Naive thymus-derived CD4-positive, alpha-beta T cell (primary cell): ENCODE results near the gene MAGOH. TPM values are rescaled to one million over a fixed set of nuclear protein-coding genes. Genes with fewer than 3 reads are reported as not detected.
"Not testable (repeated sequence)": the region's sequence is repeated elsewhere in the genome, so short reads cannot be mapped to it uniquely, and the experiment has no call there.

Experiments
- ATAC-seq: fragments of 150-1000 bp; cut with Tn5 transposase; 2 replicates; pipeline ENCODE4 v1.10.0; 2021; ENCODE audit warnings: mild to moderate bottlenecking, moderate library complexity
- CTCF ChIA-PET: fragments of 350-600 bp; sonication (Branson Sonifier 250); formaldehyde crosslinking; loops from one replicate; lab custom pipeline; 2021; ENCODE audit warnings: antibody characterized with exemption; lab: Charles Lee
- POLR2A ChIA-PET: fragments of 350-600 bp; sonication (Branson Sonifier 250); formaldehyde crosslinking; loops from one replicate; lab custom pipeline; 2021; ENCODE audit warnings: antibody characterized with exemption, inconsistent platforms; lab: Charles Lee
- DNase-seq, 9 donors: peaks; one replicate each; pipeline versions ENCODE4 v3.0.0 to v3.0.0-alpha.2; 2020 to 2022; ENCODE audit warnings: mixed read lengths in 1 of 9
- H3K27ac ChIP-seq: one replicate; pipeline ENCODE4 v1.7.0; 2013; ENCODE audit warnings: mild to moderate bottlenecking, low read depth, low read length, moderate library complexity
- H3K27me3 ChIP-seq, 2 donors: one replicate each; pipeline ENCODE4 v1.7.0; 2013; ENCODE audit warnings: low read length in 2 of 2, mild to moderate bottlenecking in 2 of 2, moderate library complexity in 2 of 2; ENCODE audit not compliant: control insufficient read depth in 2 of 2, insufficient read depth in 2 of 2
- H3K36me3 ChIP-seq, 3 experiments: 1 replicate in 2 of 3; 2 replicates in 1 of 3; pipeline ENCODE4 v1.7.0; 2013; ENCODE audit warnings: low read length in 3 of 3, mild to moderate bottlenecking in 3 of 3, moderate library complexity in 1 of 3; ENCODE audit not compliant: insufficient read depth in 3 of 3, control insufficient read depth in 2 of 3
- H3K4me1 ChIP-seq, 2 donors: one replicate each; pipeline ENCODE4 v1.7.0; 2013; ENCODE audit warnings: low read length in 2 of 2, mild to moderate bottlenecking in 2 of 2, moderate library complexity in 1 of 2; ENCODE audit not compliant: control insufficient read depth in 2 of 2, insufficient read depth in 2 of 2
- H3K4me3 ChIP-seq: 2 replicates; pipeline ENCODE4 v1.7.0; 2013; ENCODE audit warnings: mild to moderate bottlenecking, low read length
- H3K9me3 ChIP-seq, 3 experiments: 1 replicate in 2 of 3; 2 replicates in 1 of 3; pipeline ENCODE4 v1.7.0; 2013; ENCODE audit warnings: low read length in 3 of 3; ENCODE audit not compliant: control insufficient read depth in 2 of 3
- H3K27ac Mint-ChIP-seq, 9 donors: one replicate each; pipeline ENCODE4 v1.8.0; 2020 to 2022; ENCODE audit warnings: mixed read lengths in 9 of 9, mild to moderate bottlenecking in 8 of 9, moderate library complexity in 5 of 9, inconsistent platforms in 2 of 9
- H3K27me3 Mint-ChIP-seq, 5 donors: one replicate each; pipeline ENCODE4 v1.8.0; 2021 to 2022; ENCODE audit warnings: mixed read lengths in 5 of 5, mild to moderate bottlenecking in 1 of 5
- H3K36me3 Mint-ChIP-seq, 5 donors: one replicate each; pipeline ENCODE4 v1.8.0; 2020 to 2022; ENCODE audit warnings: mixed read lengths in 5 of 5, mild to moderate bottlenecking in 3 of 5, inconsistent platforms in 1 of 5
- H3K4me1 Mint-ChIP-seq, 7 donors: one replicate each; pipeline ENCODE4 v1.8.0; 2020 to 2022; ENCODE audit warnings: mixed read lengths in 7 of 7, mild to moderate bottlenecking in 3 of 7, inconsistent platforms in 1 of 7
- H3K4me3 Mint-ChIP-seq, 10 donors: one replicate each; pipeline ENCODE4 v1.8.0; 2020 to 2022; ENCODE audit warnings: mild to moderate bottlenecking in 10 of 10, mixed read lengths in 10 of 10, moderate library complexity in 6 of 10, inconsistent platforms in 2 of 10
- H3K9me3 Mint-ChIP-seq, 11 donors: one replicate each; pipeline ENCODE4 v1.8.0; 2020 to 2022; ENCODE audit warnings: mixed read lengths in 11 of 11, mild to moderate bottlenecking in 4 of 11, inconsistent platforms in 1 of 11, moderate library complexity in 1 of 11
- intact Hi-C, 2 donors: fragments of 100-400 bp; cut with micrococcal nuclease; formaldehyde crosslinking; loops; one replicate each; pipeline ENCODE4 v1.15.1; 2023
- polyA plus RNA-seq, 2 donors: library from polyadenylated mRNA; unstranded; fragments of 300-500 nt; fragmentation: Illumina TruSeq; gene quantifications; one replicate each; pipeline ENCODE4 v1.2.3, GENCODE V29; 2021
- total RNA-seq, 6 experiments: library from RNA in 5 of 6; stranded (reverse) in 5 of 6; gene quantifications; 1 replicate in 5 of 6; 2 replicates in 1 of 6; pipeline ENCODE4 v1.2.3 and lab custom pipeline; 2021 to 2026

Gene MAGOH
- total and polyA plus RNA-seq, 7 experiments from 2014 or later: 37.7 to 108 (median 54.5) TPM

DNA sequence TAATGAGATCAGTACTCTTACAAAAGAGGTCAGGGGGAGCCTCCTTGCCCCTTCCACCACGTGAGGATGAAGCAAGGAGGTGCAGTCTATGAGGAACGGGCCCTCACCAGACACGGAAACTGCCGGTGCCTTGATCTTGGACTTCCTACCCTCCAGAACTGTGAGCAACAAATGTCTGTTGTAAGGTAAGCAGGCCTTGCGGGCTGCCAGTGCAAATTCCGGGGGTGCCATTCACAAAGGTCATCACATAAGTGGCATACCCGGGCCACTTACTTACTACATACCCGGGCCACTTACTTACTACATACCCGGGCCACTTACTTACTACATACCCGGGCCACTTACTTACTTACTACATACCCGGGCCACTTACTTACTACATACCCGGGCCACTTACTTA is 44.8 kb upstream of the MAGOH start:
- POLR2A ChIA-PET, H3K27ac Mint-ChIP-seq, H3K27me3 ChIP-seq: not testable (repeated sequence)

GRCh38 chr1:53281133-53281532 is 42.8 kb upstream of the MAGOH start:
- H3K9me3 Mint-ChIP-seq: no peaks in the 10 kb centered on the region
- H3K27ac ChIP-seq: no peak overlapping the region
- no peak overlapping the region for H3K4me3 ChIP-seq
- no peak overlapping the region for H3K4me3 Mint-ChIP-seq
- ATAC-seq (no peak), DNase-seq (no peak)
- peak overlapping the region in 3 of 9 donors; percentile 6 to 51 (median 38) for H3K27ac Mint-ChIP-seq
- H3K4me1 Mint-ChIP-seq: peaks cover 0 to 2% (median 0%) of the 10 kb centered on the region in 7 donors
- ChIA-PET POLR2A (no interaction called here), CTCF (interaction anchor here (1.3 to 6.0 kb wide), 2 partner anchors 13 to 114 kb away, joined by 3 to 88 read pairs; no protein-coding TSS in a partner anchor)
- H3K27me3 Mint-ChIP-seq: no peaks in the 10 kb centered on the region
- H3K4me1 ChIP-seq: no peaks in the 10 kb centered on the region
- intact Hi-C loops: no loop called here
- H3K36me3 ChIP-seq: peaks cover 0 to 3% (median 0%) of the 10 kb centered on the region in 3 experiments
- peaks cover 0 to 10% (median 0%) of the 10 kb centered on the region in 5 donors for H3K36me3 Mint-ChIP-seq
- H3K9me3 ChIP-seq: no peaks in the 10 kb centered on the region
- no peaks in the 10 kb centered on the region for H3K27me3 ChIP-seq

More for the DNA sequence above, 44.8 kb upstream of the MAGOH start:
- H3K4me1 ChIP-seq, H3K4me1 Mint-ChIP-seq, H3K9me3 Mint-ChIP-seq, ATAC-seq, H3K4me3 Mint-ChIP-seq, H3K36me3 ChIP-seq, intact Hi-C loops, DNase-seq, H3K27ac ChIP-seq, H3K27me3 Mint-ChIP-seq, H3K9me3 ChIP-seq, H3K4me3 ChIP-seq, CTCF ChIA-PET, H3K36me3 Mint-ChIP-seq: not testable (repeated sequence)

DNA sequence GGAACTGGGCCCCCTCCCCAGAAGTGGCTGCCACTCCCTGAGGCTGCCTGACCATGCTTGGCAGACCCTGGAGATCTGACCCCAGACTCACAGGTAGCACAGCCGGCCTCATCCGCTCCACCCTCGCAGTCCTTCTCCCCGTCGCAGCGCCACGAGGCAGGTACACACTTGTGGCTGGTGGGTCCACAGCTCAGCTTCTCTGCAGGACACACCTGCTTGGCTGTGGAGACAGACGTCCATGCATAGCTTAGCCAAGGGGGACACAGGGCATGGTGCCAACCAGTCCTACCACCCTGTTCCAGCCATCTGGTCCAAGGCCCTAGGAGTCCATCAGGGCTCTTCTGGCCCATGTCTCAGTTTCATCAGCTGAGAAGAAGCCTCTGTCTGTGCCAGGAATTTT is 42.2 kb upstream of the MAGOH start:
- Histone ChIP-seq H3K27ac (no peak overlapping the region), H3K27me3 (no peaks in the 10 kb centered on the region), H3K36me3 (peaks cover 0 to 5% (median 0%) of the 10 kb centered on the region in 3 experiments), H3K4me1 (no peaks in the 10 kb centered on the region), H3K4me3 (no peak overlapping the region), H3K9me3 (no peaks in the 10 kb centered on the region)
- H3K9me3 Mint-ChIP-seq: no peaks in the 10 kb centered on the region
- H3K36me3 Mint-ChIP-seq: peaks cover 0 to 12% (median 0%) of the 10 kb centered on the region in 5 donors
- no peaks in the 10 kb centered on the region for H3K27me3 Mint-ChIP-seq
- peak overlapping the region in 2 of 9 donors; percentile 6 to 10 for H3K27ac Mint-ChIP-seq
- H3K4me1 Mint-ChIP-seq: peaks cover 0 to 2% (median 0%) of the 10 kb centered on the region in 7 donors
- ATAC-seq (no peak), DNase-seq (no peak)
- H3K4me3 Mint-ChIP-seq: no peak overlapping the region
- intact Hi-C loops: no loop called here
- CTCF ChIA-PET: interaction anchor here (1.3 to 6.0 kb wide), 2 partner anchors 14 to 114 kb away, joined by 3 to 88 read pairs; no protein-coding TSS in a partner anchor
- POLR2A ChIA-PET: no interaction called here

DNA sequence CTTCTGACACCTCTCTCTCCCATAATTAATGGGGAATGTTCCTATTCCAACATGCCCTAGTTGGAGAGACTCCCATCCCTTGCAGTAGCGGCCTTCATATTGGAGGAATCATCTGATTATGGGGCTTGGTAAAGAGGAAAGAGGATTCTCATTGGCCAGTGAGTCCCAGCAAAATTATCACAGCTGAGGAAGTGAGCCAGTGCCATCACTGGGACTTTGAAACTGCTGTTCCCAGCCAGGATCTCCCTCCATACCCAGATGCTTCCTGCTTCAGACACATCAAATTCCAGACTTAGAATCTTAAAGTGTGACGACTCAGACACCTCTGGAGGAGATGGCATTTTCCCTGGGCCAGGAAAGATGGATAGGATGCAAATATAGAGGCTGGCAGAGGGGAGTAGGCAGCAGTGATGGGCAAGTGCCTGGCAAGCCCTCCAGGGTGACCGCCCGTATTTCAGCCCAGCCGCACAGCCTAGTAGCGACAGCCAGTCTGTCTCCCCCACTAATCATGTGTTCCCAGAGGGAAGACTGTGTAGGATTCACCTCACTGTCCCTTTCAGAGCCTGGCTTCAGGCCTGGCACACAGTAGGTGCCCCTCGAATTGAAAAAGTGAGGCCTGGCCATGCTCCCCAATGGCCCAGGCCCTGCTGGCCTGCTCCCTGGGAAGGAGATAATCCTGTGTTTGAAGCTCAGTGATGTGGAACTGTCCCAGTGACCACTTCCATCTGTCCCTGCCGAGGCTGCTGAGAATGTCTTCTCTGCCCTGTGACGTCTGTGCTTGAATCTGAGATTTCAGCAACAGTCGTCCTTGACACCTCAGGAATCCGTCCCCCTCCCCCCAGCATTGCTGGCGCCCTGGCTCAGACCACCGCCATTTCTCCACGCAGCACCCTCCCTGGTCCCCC is 41.2 kb upstream of the MAGOH start:
- Histone ChIP-seq H3K4me3 (no peak overlapping the region), H3K4me1 (no peaks in the 10 kb centered on the region), H3K27me3 (no peaks in the 10 kb centered on the region), H3K27ac (no peak overlapping the region), H3K36me3 (peaks cover 0 to 3% (median 0%) of the 10 kb centered on the region in 3 experiments), H3K9me3 (no peaks in the 10 kb centered on the region)
- Mint-ChIP-seq H3K27me3 (no peaks in the 10 kb centered on the region), H3K9me3 (no peaks in the 10 kb centered on the region), H3K36me3 (peaks cover 0 to 12% (median 0%) of the 10 kb centered on the region in 5 donors), H3K27ac (peak overlapping the region in 1 of 9 donors; percentile 13), H3K4me1 (peaks cover 0 to 2% (median 0%) of the 10 kb centered on the region in 7 donors), H3K4me3 (no peak overlapping the region)
- ATAC-seq: no peak
- DNase-seq: no peak
- CTCF ChIA-PET: interaction anchor here (0.6 to 6.0 kb wide), 6 partner anchors 15 to 124 kb away, joined by 3 to 88 read pairs (median 4); no protein-coding TSS in a partner anchor
- intact Hi-C loops: loop anchor here in 1 of 2 donors (2.0 to 5.0 kb wide), 3 partner anchors 48 to 403 kb away; partner anchors contain the start of gene LRP8
- POLR2A ChIA-PET: no interaction called here

DNA sequence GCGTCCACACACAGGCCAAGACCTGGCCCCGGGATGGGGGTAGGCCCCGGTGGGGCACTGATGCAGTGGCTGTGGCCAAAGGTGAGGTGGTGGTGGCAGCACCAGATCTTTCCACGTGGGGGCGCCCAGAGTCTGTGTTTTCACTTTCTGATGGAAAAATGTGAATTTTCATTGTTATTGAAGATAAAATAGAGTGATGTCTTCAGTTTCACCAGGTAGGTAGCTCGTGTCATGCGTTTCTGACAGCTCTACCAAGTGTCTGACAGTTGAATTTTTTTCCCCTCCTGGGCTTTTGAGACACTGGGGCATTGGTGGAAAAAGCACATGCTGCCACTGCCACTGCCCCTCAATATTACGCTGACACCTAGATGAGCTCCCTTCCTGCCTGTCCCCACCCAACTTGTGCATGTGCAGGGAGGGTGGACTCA is 40.0 kb upstream of the MAGOH start:
- Histone ChIP-seq H3K27me3 (no peaks in the 10 kb centered on the region), H3K27ac (no peak overlapping the region), H3K36me3 (peaks cover 0 to 3% (median 0%) of the 10 kb centered on the region in 3 experiments), H3K4me3 (no peak overlapping the region), H3K9me3 (no peaks in the 10 kb centered on the region), H3K4me1 (no peaks in the 10 kb centered on the region)
- no peaks in the 10 kb centered on the region for H3K9me3 Mint-ChIP-seq
- H3K36me3 Mint-ChIP-seq: peaks cover 0 to 10% (median 0%) of the 10 kb centered on the region in 5 donors
- POLR2A ChIA-PET: interaction anchor here (0.6 kb wide), 1 partner anchor 540 kb away, joined by 5 read pairs; no protein-coding TSS in a partner anchor
- no peaks in the 10 kb centered on the region for H3K27me3 Mint-ChIP-seq
- peak overlapping the region in 1 of 9 donors; percentile 71 for H3K27ac Mint-ChIP-seq
- DNase-seq (peak; percentile 31 to 74 (median 62)), ATAC-seq (peak; percentile 76)
- H3K4me1 Mint-ChIP-seq: peaks cover 0 to 2% (median 0%) of the 10 kb centered on the region in 7 donors
- intact Hi-C loops: loop anchor here (1.0 to 5.0 kb wide), 7 partner anchors 48 to 476 kb away; partner anchors contain the start of gene LRP8 (in 1 of the 2)
- CTCF ChIA-PET: interaction anchor here (0.6 to 6.0 kb wide), 16 partner anchors 8 to 559 kb away, joined by 3 to 88 read pairs (median 4); no protein-coding TSS in a partner anchor
- no peak overlapping the region for H3K4me3 Mint-ChIP-seq

GRCh38 chr1:53277326-53277725 is 39.0 kb upstream of the MAGOH start:
- H3K9me3 Mint-ChIP-seq: no peaks in the 10 kb centered on the region
- H3K4me3 Mint-ChIP-seq: no peak overlapping the region

More at GRCh38 chr1:53277326-53277725, 39.0 kb upstream of the MAGOH start:
- H3K27ac Mint-ChIP-seq: no peak overlapping the region
- H3K36me3 Mint-ChIP-seq: peaks cover 0 to 10% (median 0%) of the 10 kb centered on the region in 5 donors
- Histone ChIP-seq H3K4me1 (no peaks in the 10 kb centered on the region), H3K27me3 (no peaks in the 10 kb centered on the region), H3K36me3 (peaks cover 0 to 3% (median 0%) of the 10 kb centered on the region in 3 experiments), H3K27ac (no peak overlapping the region), H3K9me3 (no peaks in the 10 kb centered on the region), H3K4me3 (no peak overlapping the region)
- CTCF ChIA-PET: interaction anchor here (0.6 to 6.0 kb wide), 5 partner anchors 8 to 560 kb away, joined by 4 to 88 read pairs (median 6); no protein-coding TSS in a partner anchor
- ATAC-seq: no peak
- H3K4me1 Mint-ChIP-seq: peaks cover 0 to 2% (median 0%) of the 10 kb centered on the region in 7 donors
- no peaks in the 10 kb centered on the region for H3K27me3 Mint-ChIP-seq
- intact Hi-C loops: loop anchor here in 1 of 2 donors (5.0 kb wide), 1 partner anchor 50 kb away; the partner anchor contains the start of gene LRP8
- no peak for DNase-seq
- POLR2A ChIA-PET: no interaction called here
